GM23338 (cell line): Measurements from ENCODE around the gene LPCAT3. TPM values are rescaled to one million over a fixed set of nuclear protein-coding genes. Genes with fewer than 3 reads are reported as not detected.

Experiments used
- ATAC-seq: fragments of 200-7000 bp; cut with Tn5 transposase; 3 replicates; pipeline ENCODE4 v1.9.1; 2020
- DNase-seq: peaks from one replicate; pipeline ENCODE4 v3.0.0-alpha.2; 2015; ENCODE audit warnings: low spot score
- H2AFZ ChIP-seq: fragments of 200-600 bp; sonication (generic); 2 replicates; pipeline ENCODE4 v1.8.0; 2016; ENCODE audit warnings: antibody characterized with exemption, mild to moderate bottlenecking, moderate library complexity
- H3F3A ChIP-seq: fragments of 200-600 bp; sonication (generic); replicated peaks from 2 replicates; pipeline ENCODE4 v1.8.0; 2017; ENCODE audit warnings: antibody characterized with exemption, mixed run types, low read depth
- H3K27ac ChIP-seq: fragments of 200-600 bp; sonication (generic); 2 replicates; pipeline ENCODE4 v1.6.1; 2016; ENCODE audit warnings: low read depth
- H3K27me3 ChIP-seq: fragments of 200-600 bp; sonication (generic); 2 replicates; pipeline ENCODE4 v1.8.0; 2016; ENCODE audit warnings: mild to moderate bottlenecking, mixed run types, moderate library complexity; ENCODE audit not compliant: insufficient read depth
- H3K36me3 ChIP-seq: fragments of 200-600 bp; sonication (generic); 2 replicates; pipeline ENCODE4 v1.8.0; 2016; ENCODE audit warnings: mild to moderate bottlenecking; ENCODE audit not compliant: insufficient read depth
- H3K4me1 ChIP-seq: fragments of 200-600 bp; sonication (generic); 2 replicates; pipeline ENCODE4 v1.8.0; 2016; ENCODE audit warnings: mild to moderate bottlenecking, moderate library complexity; ENCODE audit not compliant: insufficient read depth
- H3K4me2 ChIP-seq: fragments of 200-600 bp; sonication (generic); 2 replicates; pipeline ENCODE4 v1.7.1; 2017; ENCODE audit warnings: mixed run types
- H3K4me3 ChIP-seq: fragments of 200-600 bp; sonication (generic); 2 replicates; pipeline ENCODE4 v1.6.1; 2016; ENCODE audit warnings: mixed run types
- H3K79me2 ChIP-seq: fragments of 200-600 bp; sonication (generic); replicated peaks from 2 replicates; pipeline ENCODE4 v1.8.0; 2017; ENCODE audit warnings: mild to moderate bottlenecking; ENCODE audit not compliant: insufficient read depth
- H3K9me2 ChIP-seq: fragments of 200-600 bp; sonication (generic); 2 replicates; pipeline ENCODE4 v1.8.0; 2017; ENCODE audit not compliant: insufficient read depth
- H4K20me1 ChIP-seq: fragments of 200-600 bp; sonication (generic); replicated peaks from 2 replicates; pipeline ENCODE4 v1.8.0; 2017; ENCODE audit warnings: mild to moderate bottlenecking; ENCODE audit not compliant: insufficient read depth
- H3K27ac Mint-ChIP-seq: 2 replicates; pipeline ENCODE4 v1.8.0; 2020; ENCODE audit warnings: inconsistent platforms, mild to moderate bottlenecking, moderate library complexity, mixed read lengths
- H3K27me3 Mint-ChIP-seq: 3 replicates; pipeline ENCODE4 v1.8.0; 2022; ENCODE audit warnings: low read depth, mild to moderate bottlenecking, moderate library complexity, mixed read lengths, inconsistent platforms; ENCODE audit not compliant: insufficient read depth, poor library complexity
- H3K36me3 Mint-ChIP-seq: 3 replicates; pipeline ENCODE4 v1.8.0; 2021; ENCODE audit warnings: low read depth, mild to moderate bottlenecking, inconsistent platforms, moderate library complexity, mixed read lengths
- H3K4me1 Mint-ChIP-seq: 3 replicates; pipeline ENCODE4 v1.8.0; 2020; ENCODE audit warnings: mild to moderate bottlenecking, inconsistent platforms, mixed read lengths
- H3K4me3 Mint-ChIP-seq: 3 replicates; pipeline ENCODE4 v1.8.0; 2021; ENCODE audit warnings: moderate library complexity, mild to moderate bottlenecking, inconsistent platforms, mixed read lengths
- H3K9me3 Mint-ChIP-seq: 3 replicates; pipeline ENCODE4 v1.8.0; 2020; ENCODE audit warnings: moderate library complexity, mild to moderate bottlenecking, inconsistent platforms, mixed read lengths
- CREB1 ChIP-seq: fragments of 250-450 bp; sonication (Bioruptor Pico); IDR thresholded peaks from 2 replicates; pipeline ENCODE4 v1.5.0; 2020; ENCODE audit warnings: low read depth, mild to moderate bottlenecking, moderate library complexity
- CTCF ChIP-seq, 2 experiments: fragments of 200-600 bp in 1 of 2; sonication (generic) in 1 of 2; conservative IDR thresholded peaks; 2 replicates each; pipeline versions ENCODE4 v1.5.1 to v1.6.1; 2016 to 2017; ENCODE audit warnings: antibody characterized with exemption in 2 of 2, low read depth in 2 of 2, mild to moderate bottlenecking in 2 of 2, moderate library complexity in 1 of 2
- ETS1 ChIP-seq: IDR thresholded peaks from 2 replicates; pipeline ENCODE4 v1.6.1; 2016; ENCODE audit warnings: antibody characterized with exemption
- EZH2 ChIP-seq: fragments of 200-600 bp; sonication (generic); IDR thresholded peaks from one replicate; pipeline ENCODE4 v1.8.0; 2017; ENCODE audit warnings: antibody characterized with exemption, mild to moderate bottlenecking, low read depth; ENCODE audit not compliant: unreplicated experiment
- EZH2phosphoT487 ChIP-seq: fragments of 200-600 bp; sonication (generic); IDR thresholded peaks from one replicate; pipeline ENCODE4 v1.8.1; 2018; ENCODE audit warnings: antibody characterized with exemption; ENCODE audit not compliant: unreplicated experiment
- JUNB ChIP-seq: IDR thresholded peaks from one replicate; pipeline ENCODE4 v1.6.1; 2016; ENCODE audit warnings: antibody characterized with exemption; ENCODE audit not compliant: unreplicated experiment
- NANOG ChIP-seq: IDR thresholded peaks from 2 replicates; pipeline ENCODE4 v1.6.1; 2016; ENCODE audit warnings: antibody characterized with exemption, borderline replicate concordance
- POLR2AphosphoS5 ChIP-seq: IDR thresholded peaks from 2 replicates; pipeline ENCODE4 v1.6.1; 2016; ENCODE audit warnings: antibody characterized with exemption, low read depth
- REST ChIP-seq: IDR thresholded peaks from one replicate; pipeline ENCODE4 v1.6.1; 2018; ENCODE audit warnings: antibody characterized with exemption; ENCODE audit not compliant: unreplicated experiment
- STAT1 ChIP-seq: IDR thresholded peaks from one replicate; pipeline ENCODE4 v1.6.1; 2016; ENCODE audit warnings: antibody characterized with exemption; ENCODE audit not compliant: unreplicated experiment
- ZNF114 ChIP-seq: fragments of 250-450 bp; sonication (Bioruptor Pico); IDR thresholded peaks from 2 replicates; pipeline ENCODE4 v1.5.0; 2020; ENCODE audit warnings: mild to moderate bottlenecking, moderate library complexity
- ZNF331 ChIP-seq: fragments of 250-450 bp; sonication (Bioruptor Pico); IDR thresholded peaks from 2 replicates; pipeline ENCODE4 v1.5.0; 2020; ENCODE audit warnings: low read depth, mild to moderate bottlenecking, moderate library complexity
- ZNF462 ChIP-seq: fragments of 250-450 bp; sonication (Bioruptor Pico); IDR thresholded peaks from 2 replicates; pipeline ENCODE4 v1.5.0; 2020; ENCODE audit warnings: mild to moderate bottlenecking, moderate library complexity
- polyA plus RNA-seq: library from polyadenylated mRNA; unstranded; fragments of >200 nt; fragmentation: Nextera tagmentation; extraction: Ambion mirVana; gene quantifications from 2 replicates; pipeline ENCODE4 v1.2.1, GENCODE V29; 2016
- total RNA-seq: library from RNA; depleted of rRNA; stranded (reverse); fragments of >200 nt; shearing (Covaris generic); gene quantifications from 2 replicates; pipeline ENCODE4 v1.2.3, GENCODE V29; 2014

Gene LPCAT3
- total and polyA plus RNA-seq, 2 experiments from 2014 or later = 21.4 to 51.5 TPM

GRCh38 chr12:7032990-7033389, 14.7 kb upstream of the LPCAT3 start:
- DNase-seq (no peak), ATAC-seq (no peak)
- H3K4me3 Mint-ChIP-seq = no peak overlapping the region
- no peaks in the 10 kb centered on the region for H3K36me3 Mint-ChIP-seq
- peaks cover 9% of the 10 kb centered on the region for H3K4me1 ChIP-seq
- H3K4me2 ChIP-seq = no peak overlapping the region
- peaks cover 1% of the 10 kb centered on the region for H3K27me3 Mint-ChIP-seq
- no peaks in the 10 kb centered on the region for H3F3A ChIP-seq
- H3K9me2 ChIP-seq = peaks cover 7% of the 10 kb centered on the region
- TF ChIP-seq JUNB (no peak), NANOG (no peak), EZH2phosphoT487 (no peak), ETS1 (no peak), CREB1 (no peak), EZH2 (no peak), ZNF114 (CRISPR knock-in tag) (no peak), ZNF331 (CRISPR knock-in tag) (no peak), POLR2AphosphoS5 (no peak), STAT1 (no peak), ZNF462 (CRISPR knock-in tag) (no peak), CTCF (conservative IDR thresholded peaks at IDR 0.05; ENCODE audit: low read depth in 2 of 2) (no peak), REST (no peak)
- no peak overlapping the region for H3K27ac Mint-ChIP-seq
- H3K4me1 Mint-ChIP-seq = peaks cover 18% of the 10 kb centered on the region
- peaks cover 5% of the 10 kb centered on the region; the same call in 2 of the 3 replicates for H3K9me3 Mint-ChIP-seq
- H3K27ac ChIP-seq = no peak overlapping the region
- H2AFZ ChIP-seq = no peak overlapping the region
- no peaks in the 10 kb centered on the region for H3K79me2 ChIP-seq
- H4K20me1 ChIP-seq = no peaks in the 10 kb centered on the region
- no peak overlapping the region for H3K4me3 ChIP-seq
- no peaks in the 10 kb centered on the region for H3K27me3 ChIP-seq
- no peaks in the 10 kb centered on the region for H3K36me3 ChIP-seq
